ENCODE measurements around the gene PDZD2. TPM values are rescaled to one million over a fixed set of nuclear protein-coding genes. Genes with fewer than 3 reads are reported as not detected.

Gene PDZD2
- total RNA-seq, 8 experiments from 2014 or later = 1.6 to 6.9 (median 3.2) TPM

DNA sequence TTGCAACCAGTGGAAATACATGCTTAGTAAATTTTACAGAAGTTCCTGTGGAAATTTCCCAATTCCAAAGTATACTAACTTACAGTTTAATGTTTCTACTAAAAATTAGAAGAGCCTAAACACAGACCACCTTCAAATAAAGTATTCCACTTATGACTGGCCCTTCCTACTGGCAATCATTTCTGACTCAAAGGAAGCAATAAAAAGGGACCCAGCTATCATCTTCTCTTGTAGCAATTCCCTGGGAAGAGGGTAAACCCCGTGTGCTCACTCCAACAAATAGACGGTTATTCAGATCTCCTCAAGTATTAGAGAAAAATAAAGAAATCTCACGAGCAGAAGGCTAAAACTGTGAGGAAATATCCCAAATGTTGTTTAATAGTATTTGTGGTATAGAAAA lies 491.9 kb downstream of the PDZD2 start:
- in situ Hi-C loops (cut with MboI; ENCODE audit: low pct_unique_long_range_greater_than_20kb in 2 of 9, low sequenced_read_pairs in 9 of 9, unreplicated experiment in 9 of 9) = no loop called here
- 79 to 100% (median 97%) methylated on average over 1 to 3 of the region's 3 CpGs; no CpG with 5 or more reads in 1 of the 10 experiments for WGBS, 10 experiments
- Histone ChIP-seq H3K4me1 (replicated peaks in 1 of 2) (no peaks in the 10 kb centered on the region), H3K4me3 (no peak overlapping the region), H3K27ac (no peak overlapping the region)
- no peak for ATAC-seq (replicated peaks in 6 of 8)

DNA sequence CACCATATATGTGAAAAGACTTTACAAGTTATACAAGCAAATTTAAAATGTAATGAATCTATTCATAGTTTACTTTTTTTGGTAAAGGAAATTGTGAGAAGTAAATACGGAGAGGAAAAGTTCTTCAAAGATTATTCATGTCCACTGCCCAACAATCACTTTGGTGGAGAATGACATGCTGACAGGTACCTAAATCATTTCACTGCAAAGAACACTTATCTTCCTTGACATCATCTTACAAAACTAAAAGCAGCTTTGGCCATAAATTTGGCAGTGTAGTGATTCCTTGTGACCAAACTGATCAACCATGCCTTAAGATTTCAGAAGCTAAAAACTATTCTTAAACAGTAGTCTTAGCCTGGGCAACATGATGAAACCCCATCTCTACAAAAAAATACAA lies 492.7 kb downstream of the PDZD2 start:
- 45 to 100% (median 71%) methylated on average over 1 of the region's 1 CpG; no CpG with 5 or more reads in 2 of the 10 experiments for WGBS, 10 experiments
- Histone ChIP-seq H3K4me1 (replicated peaks in 1 of 2) (no peaks in the 10 kb centered on the region), H3K4me3 (no peak overlapping the region), H3K27ac (no peak overlapping the region)
- ATAC-seq (replicated peaks in 6 of 8) = no peak
- in situ Hi-C loops (cut with MboI; ENCODE audit: low pct_unique_long_range_greater_than_20kb in 2 of 9, low sequenced_read_pairs in 9 of 9, unreplicated experiment in 9 of 9) = no loop called here

DNA sequence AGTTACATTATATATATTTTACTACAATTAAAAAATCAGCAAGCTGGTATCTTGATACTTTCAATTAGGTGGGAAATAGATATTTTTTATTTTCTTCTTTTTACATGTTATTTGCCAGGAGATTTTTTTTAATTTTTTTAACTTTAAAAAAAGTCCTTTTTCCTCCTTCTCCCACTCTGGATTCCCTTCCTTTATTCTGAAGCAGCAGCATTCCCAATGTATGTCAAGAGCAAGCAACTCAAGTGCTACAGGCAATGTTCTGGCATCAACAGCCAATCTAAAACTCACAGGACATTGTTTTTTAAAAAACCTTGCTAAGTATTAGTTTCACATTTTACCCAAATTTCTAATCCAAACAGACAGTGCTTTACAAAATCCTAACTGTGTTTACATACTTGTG lies 493.8 kb downstream of the PDZD2 start:
- in situ Hi-C loops (cut with MboI; ENCODE audit: low pct_unique_long_range_greater_than_20kb in 2 of 9, low sequenced_read_pairs in 9 of 9, unreplicated experiment in 9 of 9) = no loop called here
- no peak overlapping the region for H3K27ac ChIP-seq
- no peaks in the 10 kb centered on the region for H3K4me1 ChIP-seq (replicated peaks in 1 of 2)
- no peak for ATAC-seq (replicated peaks in 6 of 8)
- no peak overlapping the region for H3K4me3 ChIP-seq

DNA sequence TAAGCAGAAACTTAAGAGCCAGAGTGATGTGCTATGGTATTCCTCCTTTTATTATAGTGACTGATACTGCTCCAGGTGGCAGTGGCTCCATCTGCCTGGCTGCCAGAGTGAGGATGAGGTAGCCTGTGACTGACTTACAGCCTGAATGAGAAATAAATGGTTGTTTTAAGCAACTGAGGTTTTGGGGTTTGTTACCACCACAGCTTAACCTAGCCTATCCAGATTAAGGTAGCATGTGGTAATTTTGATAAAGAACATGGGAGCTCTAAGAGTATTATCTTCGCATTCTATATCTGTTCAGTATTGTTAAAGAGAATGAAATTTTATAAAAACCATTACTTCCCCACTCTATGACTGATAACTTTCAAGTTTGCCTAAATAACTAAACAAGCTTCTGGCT lies 496.2 kb downstream of the PDZD2 start:
- 80 to 100% (median 100%) methylated on average over 1 of the region's 1 CpG for WGBS, 10 experiments
- no peak overlapping the region for H3K27ac ChIP-seq
- in situ Hi-C loops (cut with MboI; ENCODE audit: low pct_unique_long_range_greater_than_20kb in 2 of 9, low sequenced_read_pairs in 9 of 9, unreplicated experiment in 9 of 9) = no loop called here
- no peaks in the 10 kb centered on the region for H3K4me1 ChIP-seq (replicated peaks in 1 of 2)
- ATAC-seq (replicated peaks in 6 of 8) = no peak
- no peak overlapping the region for H3K4me3 ChIP-seq

DNA sequence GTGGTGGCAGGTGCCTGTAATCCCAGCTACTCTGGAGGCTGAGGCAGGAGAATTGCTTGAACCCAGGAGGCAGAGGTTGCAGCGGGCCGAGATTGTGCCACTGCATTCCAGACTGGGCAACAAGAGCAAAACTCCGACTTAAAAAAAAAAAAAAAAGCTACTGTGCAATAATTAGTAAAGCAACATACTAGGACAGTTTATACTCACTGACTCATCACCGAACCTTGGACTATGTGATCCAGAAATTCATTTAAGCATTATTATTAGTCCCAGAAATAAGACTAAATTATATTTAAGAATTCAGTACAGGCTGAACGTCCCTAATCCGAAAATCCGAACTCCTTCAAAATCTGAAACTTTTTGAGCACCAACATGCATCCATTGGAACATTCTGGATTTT lies 497.4 kb downstream of the PDZD2 start:
- no peak overlapping the region for H3K4me3 ChIP-seq
- ATAC-seq (replicated peaks in 6 of 8) = no peak
- no peaks in the 10 kb centered on the region for H3K4me1 ChIP-seq (replicated peaks in 1 of 2)
- in situ Hi-C loops (cut with MboI; ENCODE audit: low pct_unique_long_range_greater_than_20kb in 2 of 9, low sequenced_read_pairs in 9 of 9, unreplicated experiment in 9 of 9) = no loop called here
- 38 to 100% (median 89%) methylated on average over 3 to 7 of the region's 7 CpGs; no CpG with 5 or more reads in 1 of the 10 experiments for WGBS, 10 experiments
- H3K27ac ChIP-seq = no peak overlapping the region

DNA sequence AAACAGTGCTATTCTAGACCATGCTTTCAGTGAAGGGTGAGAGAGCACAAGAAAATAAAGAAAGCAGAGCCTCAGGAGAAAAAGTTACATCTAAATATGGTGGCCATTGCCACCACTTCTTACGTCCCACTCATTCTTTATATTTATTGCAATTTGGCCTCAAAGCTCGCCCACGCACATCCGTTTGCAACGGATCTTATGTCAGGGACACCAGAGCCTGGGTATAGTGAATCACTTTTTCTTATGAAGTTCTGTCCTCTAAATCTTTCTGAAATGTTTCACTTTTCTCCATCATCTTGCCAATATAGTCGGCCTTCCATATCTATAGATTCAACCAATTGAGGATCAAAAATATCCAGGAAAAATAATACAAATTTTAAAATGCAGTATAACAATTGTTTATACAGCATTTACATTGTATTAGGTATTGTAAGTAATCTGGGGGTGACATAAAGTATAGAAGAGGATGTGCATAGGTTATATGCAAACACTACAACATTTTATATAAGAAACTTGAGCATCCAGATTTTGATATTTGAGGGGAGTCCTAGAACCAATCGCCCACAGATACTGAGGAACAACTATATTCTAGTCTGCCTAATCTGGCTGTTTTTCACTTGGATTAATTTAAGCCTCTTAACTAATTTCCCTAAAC lies 500.0 kb downstream of the PDZD2 start:
- no peak for ATAC-seq (replicated peaks in 6 of 8)
- no peaks in the 10 kb centered on the region for H3K4me1 ChIP-seq (replicated peaks in 1 of 2)
- no peak overlapping the region for H3K27ac ChIP-seq
- in situ Hi-C loops (cut with MboI; ENCODE audit: low pct_unique_long_range_greater_than_20kb in 2 of 9, low sequenced_read_pairs in 9 of 9, unreplicated experiment in 9 of 9) = no loop called here
- 81 to 100% (median 97%) methylated on average over 2 to 7 of the region's 7 CpGs for WGBS, 10 experiments
- no peak overlapping the region for H3K4me3 ChIP-seq

DNA sequence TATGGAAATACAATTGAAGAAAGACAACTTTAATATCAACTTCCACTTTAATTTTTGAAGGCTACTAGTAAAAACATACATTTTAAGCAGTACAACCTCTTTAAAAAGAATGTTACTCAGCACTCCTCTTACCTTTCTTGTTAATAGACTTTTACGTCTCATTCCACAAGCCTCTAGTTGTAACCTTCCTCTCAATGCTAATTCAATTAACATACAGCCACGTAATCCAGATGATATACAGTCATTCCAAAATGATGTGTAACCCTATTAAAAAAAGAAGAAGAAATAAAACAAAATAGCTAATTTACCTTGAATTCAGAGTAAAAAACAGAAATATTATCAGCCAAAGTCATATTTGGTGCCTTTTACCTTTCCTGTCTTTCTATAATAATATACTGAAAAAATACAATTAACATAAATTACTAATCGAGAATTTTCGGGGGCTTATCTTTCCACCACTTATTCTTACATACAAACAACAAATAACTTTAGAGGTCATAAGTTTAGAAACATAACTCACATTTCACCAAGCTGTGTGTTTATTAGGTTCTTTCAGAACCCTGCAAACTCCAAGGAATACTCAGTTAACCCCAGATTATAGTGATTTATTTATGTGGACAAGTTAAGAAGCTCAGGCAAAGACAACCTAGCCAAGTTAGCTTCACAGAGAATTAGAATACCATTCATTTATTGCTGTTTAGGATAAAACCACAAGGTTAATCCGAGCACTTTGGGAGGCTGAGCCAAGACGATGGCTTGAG lies 504.9 kb downstream of the PDZD2 start:
- in situ Hi-C loops (cut with MboI; ENCODE audit: low pct_unique_long_range_greater_than_20kb in 2 of 9, low sequenced_read_pairs in 9 of 9, unreplicated experiment in 9 of 9) = no loop called here
- Histone ChIP-seq H3K27ac (no peak overlapping the region), H3K4me3 (no peak overlapping the region), H3K4me1 (replicated peaks in 1 of 2) (no peaks in the 10 kb centered on the region)
- ATAC-seq (replicated peaks in 6 of 8) = peak in 2 of 8 experiments; percentile 55 to 75
- 60 to 100% (median 92%) methylated on average over 4 to 6 of the region's 6 CpGs for WGBS, 10 experiments

DNA sequence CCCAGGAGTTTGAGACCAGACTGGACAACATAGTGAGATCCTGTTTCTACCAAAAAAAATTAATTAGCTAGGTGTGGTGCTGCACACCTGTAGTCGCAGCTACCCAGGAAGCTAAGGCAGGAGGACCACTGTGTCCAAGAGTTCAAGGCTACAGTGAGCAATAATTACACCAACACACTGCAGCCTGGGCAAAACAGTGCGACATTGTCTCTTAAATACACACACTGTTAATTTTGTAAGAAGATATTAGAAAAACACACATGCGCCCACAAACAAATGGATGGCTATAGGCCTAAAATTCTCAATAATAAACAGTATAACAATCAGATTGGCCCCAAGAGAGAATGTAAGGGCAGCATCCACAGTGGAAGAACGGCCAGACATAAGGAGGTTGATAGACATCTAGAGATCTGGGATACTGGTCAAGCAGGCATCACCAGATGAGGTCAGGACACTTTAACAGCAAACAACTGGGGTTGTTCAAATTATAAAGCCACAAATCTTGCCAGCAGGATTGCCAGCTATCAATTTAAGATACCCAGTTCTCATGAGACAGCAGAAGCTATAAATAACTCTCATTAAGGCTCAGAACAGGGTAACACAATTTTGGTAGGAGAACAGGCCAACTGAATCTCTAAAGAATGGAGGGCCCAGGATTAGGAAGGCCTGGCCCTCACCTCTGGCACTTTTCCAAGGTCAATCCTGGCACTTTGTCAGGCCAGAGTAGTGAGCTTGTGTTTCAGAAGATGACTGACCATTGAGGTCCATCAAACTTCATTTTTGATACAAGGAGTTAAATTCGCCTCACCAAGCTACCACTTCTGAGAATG lies 505.7 kb downstream of the PDZD2 start:
- H3K4me1 ChIP-seq (replicated peaks in 1 of 2) = no peaks in the 10 kb centered on the region
- ATAC-seq (replicated peaks in 6 of 8) = no peak
- 89 to 100% (median 99%) methylated on average over 1 to 5 of the region's 5 CpGs for WGBS, 10 experiments
- H3K4me3 ChIP-seq = no peak overlapping the region
- H3K27ac ChIP-seq = no peak overlapping the region
- in situ Hi-C loops (cut with MboI; ENCODE audit: low pct_unique_long_range_greater_than_20kb in 2 of 9, low sequenced_read_pairs in 9 of 9, unreplicated experiment in 9 of 9) = no loop called here

DNA sequence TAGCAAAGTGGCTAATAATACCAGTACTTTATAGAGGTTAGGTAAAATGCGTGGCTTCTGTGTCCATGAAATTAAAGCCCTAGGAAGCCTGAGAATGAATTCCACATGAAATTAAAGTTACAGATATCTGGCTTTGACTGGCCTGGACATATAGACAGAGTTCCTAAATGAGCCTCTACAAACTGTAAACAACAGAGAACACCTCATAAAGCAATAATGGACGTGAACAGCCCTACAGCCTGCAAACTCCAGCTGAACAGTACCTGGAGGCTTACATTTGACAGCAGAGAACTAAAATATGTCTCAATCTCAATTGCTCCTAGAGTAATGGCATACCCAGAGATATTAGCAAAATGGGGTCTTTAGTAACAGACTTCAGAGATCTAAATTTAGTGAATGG lies 506.4 kb downstream of the PDZD2 start:
- 59 to 100% (median 93%) methylated on average over 1 to 2 of the region's 2 CpGs for WGBS, 10 experiments
- ATAC-seq (replicated peaks in 6 of 8) = no peak
- H3K27ac ChIP-seq = no peak overlapping the region
- H3K4me3 ChIP-seq = no peak overlapping the region
- no peaks in the 10 kb centered on the region for H3K4me1 ChIP-seq (replicated peaks in 1 of 2)
- in situ Hi-C loops (cut with MboI; ENCODE audit: low pct_unique_long_range_greater_than_20kb in 2 of 9, low sequenced_read_pairs in 9 of 9, unreplicated experiment in 9 of 9) = no loop called here

DNA sequence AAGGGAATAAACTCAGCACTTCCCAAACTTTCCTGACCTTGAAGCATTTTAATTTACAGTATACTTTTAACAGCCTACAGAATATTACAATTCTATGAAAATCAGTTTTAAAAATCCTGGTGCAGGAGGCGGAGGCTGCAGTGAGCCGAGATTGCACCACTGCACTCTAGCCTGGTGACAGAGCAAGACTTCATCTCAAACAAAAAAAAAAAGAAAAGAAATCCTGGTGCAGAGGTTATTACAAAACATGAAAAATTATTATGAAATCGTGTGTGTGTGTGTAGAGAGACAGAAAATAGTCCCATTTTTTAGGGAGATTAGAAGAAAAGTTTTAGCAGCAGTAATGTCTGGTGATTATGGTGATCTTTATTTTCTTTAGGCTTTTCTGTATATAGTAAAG lies 508.3 kb downstream of the PDZD2 start:
- H3K4me1 ChIP-seq (replicated peaks in 1 of 2) = no peaks in the 10 kb centered on the region
- no peak overlapping the region for H3K4me3 ChIP-seq
- ATAC-seq (replicated peaks in 6 of 8) = no peak
- 30 to 100% (median 82%) methylated on average over 1 to 3 of the region's 3 CpGs for WGBS, 10 experiments
- H3K27ac ChIP-seq = no peak overlapping the region
- in situ Hi-C loops (cut with MboI; ENCODE audit: low pct_unique_long_range_greater_than_20kb in 2 of 9, low sequenced_read_pairs in 9 of 9, unreplicated experiment in 9 of 9) = no loop called here

DNA sequence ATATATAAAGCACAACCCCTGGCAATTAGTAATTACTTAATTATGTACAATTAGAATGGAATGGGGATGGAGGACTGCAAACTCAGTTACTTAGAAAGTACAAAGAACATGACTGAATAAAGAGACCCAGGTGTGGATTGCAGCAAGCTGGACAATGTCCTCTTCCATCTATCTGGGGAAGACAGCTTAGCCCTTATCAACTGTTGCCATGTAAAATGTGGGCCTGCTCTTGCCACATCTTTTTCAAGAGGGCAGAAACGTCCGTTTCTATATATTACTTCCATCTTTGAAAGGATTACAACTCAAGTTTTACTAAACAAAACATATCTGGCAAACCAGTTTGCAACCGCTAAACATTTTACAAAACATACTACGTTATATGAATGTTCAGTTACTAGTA lies 509.0 kb downstream of the PDZD2 start:
- no peak for ATAC-seq (replicated peaks in 6 of 8)

DNA sequence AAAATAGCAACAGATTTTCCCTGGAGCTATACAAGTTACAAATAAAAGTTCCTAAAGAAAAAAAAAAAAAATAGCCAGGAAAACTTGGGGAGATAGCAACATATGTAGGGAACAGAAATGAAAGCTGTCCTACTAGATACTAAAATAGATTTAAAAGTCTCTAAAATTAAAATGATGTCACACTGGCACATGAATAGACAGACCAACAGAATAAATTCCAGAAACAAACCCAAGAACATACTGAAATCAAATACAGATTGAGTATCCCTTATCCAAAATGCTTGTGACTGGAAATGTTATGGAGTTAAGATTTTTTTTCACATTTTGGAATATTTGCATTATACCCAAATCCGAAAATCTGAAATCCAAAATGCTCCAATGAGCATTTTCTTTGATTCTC lies 511.4 kb downstream of the PDZD2 start:
- in situ Hi-C loops (cut with MboI; ENCODE audit: low pct_unique_long_range_greater_than_20kb in 2 of 9, low sequenced_read_pairs in 9 of 9, unreplicated experiment in 9 of 9) = no loop called here

More for the DNA sequence above, 509.0 kb downstream of the PDZD2 start:
- WGBS, 10 experiments = 83 to 100% (median 99%) methylated on average over 2 to 4 of the region's 4 CpGs
- in situ Hi-C loops (cut with MboI; ENCODE audit: low pct_unique_long_range_greater_than_20kb in 2 of 9, low sequenced_read_pairs in 9 of 9, unreplicated experiment in 9 of 9) = no loop called here
- no peaks in the 10 kb centered on the region for H3K4me1 ChIP-seq (replicated peaks in 1 of 2)
- H3K27ac ChIP-seq = no peak overlapping the region
- H3K4me3 ChIP-seq = no peak overlapping the region

DNA sequence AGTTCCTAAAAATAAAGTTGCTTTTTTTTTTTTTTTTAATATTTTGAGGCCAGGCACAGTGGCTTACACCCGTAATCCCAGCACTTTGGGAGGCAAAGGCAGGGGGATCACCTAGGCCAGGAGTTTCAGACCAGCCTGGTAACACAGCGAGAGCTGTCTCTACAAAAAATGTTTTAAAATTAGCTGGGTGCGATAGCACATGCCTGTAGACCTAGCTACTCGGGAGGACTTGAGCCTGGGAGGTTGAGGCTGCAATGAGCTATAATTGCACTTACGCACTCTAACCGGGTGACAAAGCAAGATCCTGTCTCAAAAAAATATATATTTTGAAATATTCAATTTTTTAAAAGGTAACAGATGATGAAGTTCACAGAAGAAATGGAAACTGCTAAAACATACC lies 512.3 kb downstream of the PDZD2 start:
- no peaks in the 10 kb centered on the region for H3K4me1 ChIP-seq (replicated peaks in 1 of 2)
- in situ Hi-C loops (cut with MboI; ENCODE audit: low pct_unique_long_range_greater_than_20kb in 2 of 9, low sequenced_read_pairs in 9 of 9, unreplicated experiment in 9 of 9) = no loop called here
- H3K4me3 ChIP-seq = no peak overlapping the region
- H3K27ac ChIP-seq = no peak overlapping the region
- no peak for ATAC-seq (replicated peaks in 6 of 8)
- 88 to 100% (median 98%) methylated on average over 2 to 6 of the region's 6 CpGs; no CpG with 5 or more reads in 1 of the 10 experiments for WGBS, 10 experiments

More for the DNA sequence above, 511.4 kb downstream of the PDZD2 start:
- Histone ChIP-seq H3K27ac (no peak overlapping the region), H3K4me3 (no peak overlapping the region), H3K4me1 (replicated peaks in 1 of 2) (no peaks in the 10 kb centered on the region)
- ATAC-seq (replicated peaks in 6 of 8) = no peak
- 50 to 100% (median 93%) methylated on average over 1 of the region's 1 CpG; no CpG with 5 or more reads in 2 of the 10 experiments for WGBS, 10 experiments

Data from motor neuron (in vitro differentiated cells).